Upper lobe of right lung (tissue), 1 donor: ENCODE results near the gene CDC45. TPM values are rescaled to one million over a fixed set of nuclear protein-coding genes. Genes with fewer than 3 reads are reported as not detected.
A peak's percentile ranks its signal among the peaks of the same experiment; 100 is the strongest.

Source experiments
- ATAC-seq: fragments of 200-7000 bp; cut with Tn5 transposase; one replicate; pipeline ENCODE4 v1.9.1; 2020; ENCODE audit warnings: mild to moderate bottlenecking, moderate library complexity
- DNase-seq: peaks from one replicate; pipeline ENCODE4 v3.0.0-alpha.2; 2020
- H3K27ac ChIP-seq: fragments of 200-600 bp; one replicate; pipeline ENCODE4 v1.8.0; 2022
- H3K27me3 ChIP-seq: fragments of 200-600 bp; one replicate; pipeline ENCODE4 v1.8.0; 2022; ENCODE audit warnings: mild to moderate bottlenecking
- H3K36me3 ChIP-seq: fragments of 200-600 bp; one replicate; pipeline ENCODE4 v1.8.0; 2022
- H3K4me1 ChIP-seq: fragments of 200-600 bp; one replicate; pipeline ENCODE4 v1.8.0; 2022
- H3K4me3 ChIP-seq: fragments of 200-600 bp; one replicate; pipeline ENCODE4 v1.8.0; 2022; ENCODE audit warnings: mild to moderate bottlenecking
- H3K9me3 ChIP-seq: fragments of 200-600 bp; one replicate; pipeline ENCODE4 v1.8.0; 2022
- CTCF ChIP-seq: fragments of 200-600 bp; IDR thresholded peaks from one replicate; pipeline ENCODE4 v1.8.0; 2022; ENCODE audit warnings: antibody characterized with exemption
- intact Hi-C: fragments of 100-400 bp; cut with DNase I; formaldehyde crosslinking; loops from one replicate; pipeline ENCODE4 v1.11.0; 2022
- total RNA-seq: library from RNA; stranded (reverse); fragmentation: NEBNext Ultra II Directional; extraction: Animal tissue kit (Norgen Biotek cat#: 25700); gene quantifications from one replicate; pipeline ENCODE4 v1.2.1, GENCODE V29; 2021
- donor health status: DM: no; HTN: yes; CAD: no; lungs with severe emphysema.

CDC45 gene
- total RNA-seq, 1 donor from 2014 or later = 0.58 TPM

- Histone ChIP-seq H3K36me3 (no peaks in the 10 kb centered on the region), H3K27ac (no peak overlapping the region), H3K9me3 (no peaks in the 10 kb centered on the region), H3K4me1 (no peaks in the 10 kb centered on the region), H3K27me3 (no peaks in the 10 kb centered on the region), H3K4me3 (no peak overlapping the region)
- TF ChIP-seq CTCF = no peak
- ATAC-seq = no peak
- DNase-seq = no peak
- intact Hi-C loops = no loop called here
Observed at GRCh38 chr22:19510919-19511341, 31.2 kb downstream of the CDC45 start.

DNA sequence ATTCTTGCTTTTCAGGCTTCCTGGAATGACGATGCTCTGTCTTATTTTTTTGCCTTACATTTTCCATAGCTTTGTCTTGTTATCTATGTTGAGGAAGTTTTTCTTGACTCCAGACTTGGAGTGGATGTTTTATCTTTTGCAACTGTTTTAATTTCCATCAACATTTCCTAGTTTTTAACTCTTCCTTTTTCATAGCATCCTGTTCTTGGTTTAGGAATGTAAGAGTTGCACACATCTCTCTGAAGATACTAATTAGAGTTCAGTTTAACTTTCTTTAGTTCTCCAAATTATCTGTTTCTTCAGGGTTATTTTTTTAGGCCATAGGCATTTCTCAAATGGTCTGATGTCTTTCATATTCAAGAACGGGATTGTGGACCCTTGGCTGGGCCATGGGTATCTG lies 34.1 kb downstream of the CDC45 start:
- Histone ChIP-seq H3K27me3 (no peaks in the 10 kb centered on the region), H3K9me3 (no peaks in the 10 kb centered on the region), H3K4me3 (no peak overlapping the region), H3K36me3 (no peaks in the 10 kb centered on the region), H3K4me1 (no peaks in the 10 kb centered on the region), H3K27ac (no peak overlapping the region)
- ATAC-seq (no peak), DNase-seq (no peak)
- intact Hi-C loops = no loop called here
- TF ChIP-seq CTCF = no peak

GRCh38 chr22:19514831-19515565 lies 35.3 kb downstream of the CDC45 start:
- no peak for TF ChIP-seq CTCF
- intact Hi-C loops = no loop called here
- no peaks in the 10 kb centered on the region for H3K9me3 ChIP-seq

GRCh38 chr22:19515654-19516377 lies 36.1 kb downstream of the CDC45 start:
- intact Hi-C loops = no loop called here
- DNase-seq = peak; percentile 61

More at GRCh38 chr22:19514831-19515565, 35.3 kb downstream of the CDC45 start:
- ATAC-seq (no peak), DNase-seq (no peak)
- Histone ChIP-seq H3K4me3 (no peak overlapping the region), H3K27me3 (no peaks in the 10 kb centered on the region), H3K36me3 (no peaks in the 10 kb centered on the region), H3K4me1 (no peaks in the 10 kb centered on the region), H3K27ac (no peak overlapping the region)

More at GRCh38 chr22:19515654-19516377, 36.1 kb downstream of the CDC45 start:
- no peaks in the 10 kb centered on the region for H3K4me1 ChIP-seq
- H3K36me3 ChIP-seq = peaks cover 2% of the 10 kb centered on the region
- H3K4me3 ChIP-seq = no peak overlapping the region
- no peak overlapping the region for H3K27ac ChIP-seq
- H3K27me3 ChIP-seq = no peaks in the 10 kb centered on the region
- no peak for TF ChIP-seq CTCF
- no peak for ATAC-seq
- no peaks in the 10 kb centered on the region for H3K9me3 ChIP-seq
